Heart left ventricle (tissue), 16 donors: Measurements from ENCODE around the gene CTBP1. TPM values are rescaled to one million over a fixed set of nuclear protein-coding genes. Genes with fewer than 3 reads are reported as not detected.
A peak's percentile ranks its signal among the peaks of the same experiment; 100 is the strongest.

Source experiments
- ATAC-seq, 4 donors: fragments of 200-7000 bp; cut with Tn5 transposase; one replicate each; pipeline ENCODE4 v1.9.1; 2020 to 2022; ENCODE audit warnings: moderate library complexity in 4 of 4, mild to moderate bottlenecking in 3 of 4, moderate number of reproducible peaks in 1 of 4
- DNase-seq, 5 donors: peaks; one replicate each; pipeline ENCODE4 v3.0.0-alpha.2; 2020
- H3K27ac ChIP-seq, 12 donors: fragments of 200-600 bp; sonication (generic) in 4 of 12; one replicate each; pipeline versions ENCODE4 v1.5.0 to v1.8.0; 2016 to 2022; ENCODE audit warnings: mild to moderate bottlenecking in 2 of 12
- H3K27me3 ChIP-seq, 9 donors: fragments of 200-600 bp; sonication (generic) in 2 of 9; one replicate each; pipeline versions ENCODE4 v1.5.1 to v1.8.0; 2016 to 2022; ENCODE audit warnings: mild to moderate bottlenecking in 3 of 9
- H3K36me3 ChIP-seq, 9 donors: fragments of 200-600 bp; sonication (generic) in 2 of 9; one replicate each; pipeline versions ENCODE4 v1.5.0 to v1.8.0; 2018 to 2022; ENCODE audit warnings: mild to moderate bottlenecking in 2 of 9
- H3K4me1 ChIP-seq, 12 donors: fragments of 200-600 bp; sonication (generic) in 4 of 12; one replicate each; pipeline versions ENCODE4 v1.5.0 to v1.8.0; 2016 to 2022; ENCODE audit warnings: mild to moderate bottlenecking in 3 of 12
- H3K4me3 ChIP-seq, 12 donors: fragments of 200-600 bp; sonication (generic) in 4 of 12; one replicate each; pipeline versions ENCODE4 v1.5.0 to v1.8.0; 2017 to 2022; ENCODE audit warnings: mild to moderate bottlenecking in 9 of 12, moderate library complexity in 4 of 12
- H3K9me3 ChIP-seq, 12 donors: fragments of 200-600 bp; sonication (generic) in 4 of 12; one replicate each; pipeline versions ENCODE4 v1.5.0 to v1.8.0; 2016 to 2022; ENCODE audit warnings: mild to moderate bottlenecking in 1 of 12
- POLR2A ChIP-seq, 2 donors: fragments of 450-650 bp; IDR thresholded peaks; one replicate each; pipeline ENCODE4 v1.6.1; 2017; ENCODE audit warnings: antibody characterized with exemption in 2 of 2, mild to moderate bottlenecking in 2 of 2, moderate library complexity in 2 of 2
- WGBS, 4 donors: extraction: QIAGEN DNeasy Blood & Tissue Kit in 2 of 4; methylation state at CpG; one replicate each; pipeline versions ENCODE4 v1.1.5 to v1.1.7; 2013 to 2018; 5-methylcytosine and 5-hydroxymethylcytosine counted together
- intact Hi-C, 10 donors: fragments of 100-400 bp; cut with DNase I; formaldehyde crosslinking; loops; one replicate each; pipeline versions ENCODE4 v1.11.1 to v1.14.2; 2022
- polyA plus RNA-seq, 2 donors: library from polyadenylated mRNA; stranded (reverse); fragments of 200-250 nt; gene quantifications; one replicate each; pipeline ENCODE4 v1.2.3, GENCODE V29; 2013
- total RNA-seq, 9 donors: library from RNA; depleted of rRNA in 2 of 9; stranded (reverse); fragments of >200 nt in 2 of 9; fragmentation: NEBNext Ultra II Directional in 3 of 9; extraction: Animal tissue kit (Norgen Biotek cat#: 25700) in 3 of 9; gene quantifications; one replicate each; pipeline versions ENCODE4 v1.1.0 to v1.2.4, GENCODE V29; 2016 to 2023
- TF ChIP-seq, protein P1 (sequence below), 12 donors: fragments of 200-600 bp; sonication (generic) in 4 of 12; IDR thresholded peaks; one replicate each; pipeline versions ENCODE4 v1.5.0 to v1.8.0; 2018 to 2022; ENCODE audit warnings: antibody characterized with exemption in 12 of 12, mild to moderate bottlenecking in 5 of 12
- donor health status: ischemic (EF 13 %, LVEDD 7.1; RV severe dilation, severe dysfunction).
- donor health status: healthy with polysubstance abuse.
- donor health status: DM: no; HTN: yes; CAD: no.
- donor health status: DM: no; HTN: no; CAD: no.
- donor health status: ischemic (EF 25% LVEDD 6.9; RV normal size, moderate dysfunction).
- donor health status: ischemic (EF 25% LVEDD 5.7; RV mildly dilated, moderate dysfunction).
- donor health status: healthy.
- donor health status: DM: yes; HTN: yes; CAD: no.
- donor health status: ischemic (EF 35%, LVEDD 5.7; RV mildly dilated, moderate dysfunction).
- donor health status: nonischemic (EF 11% LVEDD 7.7; RV severe dilation, severe dysfunction).
- donor health status: DM: yes; HTN: yes; CAD: no.
- donor health status: PGD.
- donor health status: ischemic (EF 29% LVEDD 5.4; RV normal size, mild dysfunction).
- donor health status: nonischemic (EF 23%, LVEDD 6.1; RV moderate dilation, normal function).

Gene CTBP1
- total and polyA plus RNA-seq, 11 donors, result 92.0 to 165 (median 128) TPM

DNA sequence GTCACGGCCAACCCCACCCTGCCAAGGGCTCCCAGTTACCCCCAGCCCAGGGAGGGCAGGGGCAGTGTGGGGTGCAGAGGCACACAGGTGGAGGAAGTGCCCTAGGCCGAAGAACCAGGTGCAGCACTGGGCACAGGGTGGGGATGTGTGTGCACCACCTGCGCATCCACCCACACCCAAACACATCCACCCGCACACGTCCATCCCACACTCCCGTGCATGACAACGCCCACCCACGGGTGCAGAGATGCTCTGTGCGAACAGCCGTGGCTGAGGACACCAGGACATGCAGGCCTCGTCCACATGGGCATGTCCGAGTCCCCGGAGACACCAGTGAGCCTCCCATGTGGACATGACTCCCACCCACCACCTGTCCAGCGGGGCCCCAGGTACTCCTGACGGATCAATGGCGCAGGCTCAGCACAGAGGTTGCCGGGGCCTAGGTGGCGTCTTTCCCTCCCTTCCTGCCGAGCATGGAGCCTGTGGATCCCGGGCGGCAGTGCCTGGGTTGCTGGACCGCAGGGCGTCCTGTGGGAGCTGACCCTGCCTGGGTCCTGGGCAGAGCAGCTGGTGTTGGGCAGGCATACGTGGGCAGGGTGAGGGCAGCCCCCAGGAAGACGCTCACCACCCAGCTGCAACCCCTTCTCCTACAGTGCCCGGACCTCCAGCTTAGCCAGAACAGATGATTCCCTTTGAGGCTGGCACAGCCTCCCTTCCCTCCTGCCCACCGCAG is 19.6 kb downstream of the CTBP1 start:
- no peak for ATAC-seq
- 94 to 96% (median 95%) methylated on average over 16 to 27 of the region's 27 CpGs for WGBS, 4 donors
- peaks cover 0 to 38% (median 29%) of the 10 kb centered on the region in 12 donors for H3K4me1 ChIP-seq
- no peak for DNase-seq
- TF ChIP-seq POLR2A (IDR thresholded peaks at IDR 0.05), result no peak
- TF ChIP-seq, protein P1, sequence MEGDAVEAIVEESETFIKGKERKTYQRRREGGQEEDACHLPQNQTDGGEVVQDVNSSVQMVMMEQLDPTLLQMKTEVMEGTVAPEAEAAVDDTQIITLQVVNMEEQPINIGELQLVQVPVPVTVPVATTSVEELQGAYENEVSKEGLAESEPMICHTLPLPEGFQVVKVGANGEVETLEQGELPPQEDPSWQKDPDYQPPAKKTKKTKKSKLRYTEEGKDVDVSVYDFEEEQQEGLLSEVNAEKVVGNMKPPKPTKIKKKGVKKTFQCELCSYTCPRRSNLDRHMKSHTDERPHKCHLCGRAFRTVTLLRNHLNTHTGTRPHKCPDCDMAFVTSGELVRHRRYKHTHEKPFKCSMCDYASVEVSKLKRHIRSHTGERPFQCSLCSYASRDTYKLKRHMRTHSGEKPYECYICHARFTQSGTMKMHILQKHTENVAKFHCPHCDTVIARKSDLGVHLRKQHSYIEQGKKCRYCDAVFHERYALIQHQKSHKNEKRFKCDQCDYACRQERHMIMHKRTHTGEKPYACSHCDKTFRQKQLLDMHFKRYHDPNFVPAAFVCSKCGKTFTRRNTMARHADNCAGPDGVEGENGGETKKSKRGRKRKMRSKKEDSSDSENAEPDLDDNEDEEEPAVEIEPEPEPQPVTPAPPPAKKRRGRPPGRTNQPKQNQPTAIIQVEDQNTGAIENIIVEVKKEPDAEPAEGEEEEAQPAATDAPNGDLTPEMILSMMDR (IDR thresholded peaks at IDR 0.05), result no peak
- no peaks in the 10 kb centered on the region for H3K9me3 ChIP-seq
- peaks cover 0 to 94% (median 66%) of the 10 kb centered on the region in 9 donors for H3K36me3 ChIP-seq
- intact Hi-C loops, result no loop called here
- no peaks in the 10 kb centered on the region for H3K27me3 ChIP-seq
- no peak overlapping the region for H3K27ac ChIP-seq
- no peak overlapping the region for H3K4me3 ChIP-seq

DNA sequence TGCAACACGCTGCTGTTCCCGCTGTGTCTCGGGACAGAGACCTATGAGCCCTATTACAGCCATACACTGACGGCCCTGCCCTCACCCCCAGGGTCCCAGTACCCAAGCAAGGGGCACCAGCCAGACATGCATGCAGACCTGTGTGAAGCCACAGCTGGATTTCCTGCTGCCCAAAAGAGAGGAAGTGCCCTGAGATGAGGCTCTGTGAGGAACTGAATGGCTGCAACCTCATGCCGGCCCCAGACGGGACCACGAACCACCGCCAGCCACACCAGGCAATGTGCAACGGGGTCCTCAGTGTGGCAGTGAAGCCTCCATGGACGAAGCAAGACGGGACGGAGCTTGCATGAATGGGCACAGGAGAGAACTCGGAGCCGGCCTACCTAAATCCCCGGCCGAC is 21.1 kb downstream of the CTBP1 start:
- Histone ChIP-seq H3K4me1 (peaks cover 0 to 24% (median 16%) of the 10 kb centered on the region in 12 donors), H3K4me3 (no peak overlapping the region), H3K9me3 (no peaks in the 10 kb centered on the region), H3K27ac (no peak overlapping the region), H3K36me3 (peaks cover 0 to 95% (median 80%) of the 10 kb centered on the region in 9 donors), H3K27me3 (no peaks in the 10 kb centered on the region)
- ATAC-seq, result no peak
- DNase-seq, result no peak
- intact Hi-C loops, result loop anchor here in 1 of 10 donors (2.0 kb wide), 1 partner anchor 19 kb away; no protein-coding TSS in a partner anchor
- 91 to 96% (median 94%) methylated on average over 7 to 16 of the region's 16 CpGs for WGBS, 4 donors
- TF ChIP-seq, protein P1 (IDR thresholded peaks at IDR 0.05), result no peak
- no peak for TF ChIP-seq POLR2A (IDR thresholded peaks at IDR 0.05)

DNA sequence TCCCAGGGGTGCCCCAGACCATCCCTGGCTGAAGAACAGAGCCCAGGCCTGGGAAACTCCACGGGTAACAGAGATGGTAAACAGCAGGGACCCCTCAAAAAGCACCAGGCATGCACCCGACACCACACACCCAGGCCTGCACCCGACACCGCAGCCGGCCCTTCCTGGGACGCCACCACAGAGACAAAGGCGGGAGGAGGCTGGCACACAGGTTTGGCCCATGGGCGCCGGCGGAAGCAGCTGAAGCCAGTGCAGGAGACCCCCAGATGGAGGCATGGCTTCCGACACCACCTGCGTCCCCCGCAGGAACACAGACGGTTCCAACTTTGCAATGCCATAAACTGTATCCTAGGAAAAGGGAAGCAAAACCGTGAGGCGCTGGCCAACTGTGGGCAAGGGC is 22.3 kb downstream of the CTBP1 start:
- no peak for TF ChIP-seq POLR2A (IDR thresholded peaks at IDR 0.05)
- TF ChIP-seq, protein P1 (IDR thresholded peaks at IDR 0.05), result no peak

DNA sequence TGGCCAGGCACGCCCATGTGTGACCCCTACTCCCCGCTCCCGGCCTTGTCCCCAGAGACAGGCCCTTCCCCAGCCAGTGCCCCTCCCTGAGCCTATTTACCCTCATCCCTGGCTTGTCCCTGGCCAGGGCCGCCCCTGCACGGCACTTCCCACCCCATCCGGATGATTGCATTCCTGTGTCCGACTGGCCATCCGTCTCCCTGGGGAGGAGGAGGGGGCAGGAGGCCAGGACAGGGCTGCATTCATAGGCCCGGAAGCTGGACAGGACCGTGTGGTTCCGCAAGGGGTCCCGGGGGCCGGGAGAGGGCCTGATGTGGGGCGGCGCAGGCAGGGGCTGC is 22.8 kb downstream of the CTBP1 start:
- Histone ChIP-seq H3K36me3 (peaks cover 0 to 95% (median 81%) of the 10 kb centered on the region in 9 donors), H3K27ac (peak overlapping the region in 10 of 12 donors; percentile 23 to 75 (median 62)), H3K9me3 (no peaks in the 10 kb centered on the region), H3K4me3 (peak overlapping the region in 1 of 12 donors; percentile 9), H3K27me3 (no peaks in the 10 kb centered on the region), H3K4me1 (peaks cover 0 to 21% (median 15%) of the 10 kb centered on the region in 12 donors)
- peak; percentile 69 to 90 (median 86) for DNase-seq
- TF ChIP-seq, protein P1 (IDR thresholded peaks at IDR 0.05), result no peak
- no peak for TF ChIP-seq POLR2A (IDR thresholded peaks at IDR 0.05)
- whole genome bisulfite sequencing, 4 donors, result 26 to 47% (median 38%) methylated on average over 7 to 15 of the region's 15 CpGs
- intact Hi-C loops, result loop anchor here in 1 of 10 donors (2.0 kb wide), 1 partner anchor 17 kb away; no protein-coding TSS in a partner anchor
- peak; percentile 48 to 84 (median 69) for ATAC-seq

More for the DNA sequence above, 22.3 kb downstream of the CTBP1 start:
- Histone ChIP-seq H3K27ac (peak overlapping the region in 8 of 12 donors; percentile 23 to 75 (median 60)), H3K9me3 (no peaks in the 10 kb centered on the region), H3K27me3 (no peaks in the 10 kb centered on the region), H3K4me3 (no peak overlapping the region), H3K36me3 (peaks cover 0 to 95% (median 81%) of the 10 kb centered on the region in 9 donors), H3K4me1 (peaks cover 0 to 21% (median 15%) of the 10 kb centered on the region in 12 donors)
- intact Hi-C loops, result loop anchor here in 1 of 10 donors (2.0 kb wide), 1 partner anchor 18 kb away; no protein-coding TSS in a partner anchor
- WGBS, 4 donors, result 86 to 89% (median 88%) methylated on average over 13 to 16 of the region's 16 CpGs
- ATAC-seq (no peak), DNase-seq (no peak)
